HG03280 (cell line): ENCODE measurements around the gene TOMT.
"Not testable (repeated sequence)": the region's sequence is repeated elsewhere in the genome, so short reads cannot be mapped to it uniquely, and the experiment has no call there.

Experiments used
- ATAC-seq: cut with Tn5 transposase; IDR thresholded peaks from one replicate; pipeline ENCODE4 v1.9.1; 2021; ENCODE audit warnings: mild to moderate bottlenecking, moderate library complexity; ENCODE audit not compliant: unreplicated experiment

Gene TOMT

DNA sequence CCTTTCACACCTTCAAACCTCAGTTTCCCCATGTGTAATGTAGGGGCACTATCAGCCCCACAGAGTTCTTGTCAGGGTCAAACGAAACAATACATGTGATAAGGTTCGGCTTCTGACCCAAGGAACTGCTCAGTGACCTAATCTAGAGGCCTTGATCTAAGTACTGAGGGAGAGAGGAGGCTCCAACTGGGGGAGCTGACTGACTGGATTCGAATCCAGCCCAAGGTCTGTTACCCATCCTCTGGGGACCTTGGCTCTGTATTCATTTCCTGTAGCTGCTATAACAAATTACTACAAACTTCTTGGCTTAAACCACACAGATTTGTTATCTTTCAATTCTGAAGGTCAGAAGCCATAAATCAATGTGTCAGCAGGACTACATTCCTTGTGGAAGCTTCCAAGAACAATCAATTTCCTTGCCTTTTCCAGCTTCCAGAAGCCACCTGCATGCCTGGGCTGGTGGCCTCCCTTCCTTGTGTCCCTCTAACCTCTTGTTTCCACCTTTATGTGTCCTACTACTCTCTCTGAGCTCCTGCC, 17.5 kb downstream of the TOMT start:
- no peak for ATAC-seq

GRCh38 chr11:72124046-72124445, 18.3 kb downstream of the TOMT start:
- no peak for ATAC-seq

DNA sequence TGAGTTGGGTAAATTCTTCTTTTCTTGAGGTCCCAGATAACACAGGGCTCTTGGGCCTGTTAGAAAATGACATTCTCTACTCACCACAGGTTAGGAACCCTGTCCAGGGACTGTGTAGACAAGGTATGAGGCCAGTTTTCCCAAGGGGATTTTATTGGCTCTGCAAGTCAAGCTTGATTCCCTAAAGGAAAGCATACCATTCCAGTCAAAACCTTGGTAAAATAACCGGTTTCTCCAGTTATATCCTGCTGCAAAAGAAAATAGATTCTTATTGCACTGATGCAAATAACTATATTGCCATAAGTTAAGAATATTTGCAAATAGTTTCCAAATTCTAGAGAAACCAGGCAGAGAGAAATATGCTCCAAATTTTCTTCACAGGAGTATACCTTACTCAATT, 20.2 kb downstream of the TOMT start:
- no peak for ATAC-seq

DNA sequence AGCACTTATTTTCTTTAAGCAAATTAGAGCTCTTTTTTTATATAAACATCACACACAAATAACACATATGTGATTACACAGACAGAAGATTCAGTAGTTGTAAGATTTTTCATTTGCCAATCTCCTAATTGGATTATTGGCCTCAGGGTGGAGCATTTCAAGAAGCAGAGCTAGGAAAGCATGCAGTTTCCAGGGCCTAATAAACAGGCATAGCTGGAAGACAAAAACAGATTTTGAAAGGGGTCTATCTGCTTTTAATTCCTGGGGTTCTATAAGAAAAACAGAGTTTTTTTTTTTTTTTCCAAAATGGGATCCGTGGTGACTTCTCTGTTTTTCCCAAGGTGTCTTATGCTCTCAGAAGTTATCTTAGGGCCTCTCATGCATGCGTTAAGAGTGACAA, 22.2 kb downstream of the TOMT start:
- ATAC-seq, result no peak

DNA sequence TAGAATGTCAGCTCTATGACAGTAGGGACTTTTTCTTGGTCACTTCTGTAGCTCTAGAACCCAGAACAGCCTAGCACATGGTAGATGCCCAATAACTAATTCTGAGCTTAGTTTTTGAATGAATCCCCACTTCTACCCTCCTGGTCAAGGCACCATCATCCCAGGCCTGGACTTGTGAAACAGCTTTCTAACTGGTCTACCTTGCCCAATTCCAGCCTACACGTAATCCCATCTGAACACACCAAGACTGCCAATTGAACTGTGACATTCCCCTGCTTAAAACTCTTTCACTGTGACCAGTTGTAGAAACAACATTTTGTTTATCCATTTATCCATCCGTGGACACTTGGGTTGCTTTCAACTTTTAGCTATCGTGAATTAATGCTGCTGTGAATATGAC, 23.7 kb downstream of the TOMT start:
- ATAC-seq, result no peak

- ATAC-seq, result no peak
Observed at GRCh38 chr11:72132646-72133045, 26.9 kb downstream of the TOMT start.

- ATAC-seq, result not testable (repeated sequence)
Observed at GRCh38 chr11:72135473-72135872, 29.7 kb downstream of the TOMT start, which contains the start of gene FOLR3. TSS of gene FOLR3 (plus strand) at chr11:72135725. CDS start at chr11:72135953, 228 bp downstream.

DNA sequence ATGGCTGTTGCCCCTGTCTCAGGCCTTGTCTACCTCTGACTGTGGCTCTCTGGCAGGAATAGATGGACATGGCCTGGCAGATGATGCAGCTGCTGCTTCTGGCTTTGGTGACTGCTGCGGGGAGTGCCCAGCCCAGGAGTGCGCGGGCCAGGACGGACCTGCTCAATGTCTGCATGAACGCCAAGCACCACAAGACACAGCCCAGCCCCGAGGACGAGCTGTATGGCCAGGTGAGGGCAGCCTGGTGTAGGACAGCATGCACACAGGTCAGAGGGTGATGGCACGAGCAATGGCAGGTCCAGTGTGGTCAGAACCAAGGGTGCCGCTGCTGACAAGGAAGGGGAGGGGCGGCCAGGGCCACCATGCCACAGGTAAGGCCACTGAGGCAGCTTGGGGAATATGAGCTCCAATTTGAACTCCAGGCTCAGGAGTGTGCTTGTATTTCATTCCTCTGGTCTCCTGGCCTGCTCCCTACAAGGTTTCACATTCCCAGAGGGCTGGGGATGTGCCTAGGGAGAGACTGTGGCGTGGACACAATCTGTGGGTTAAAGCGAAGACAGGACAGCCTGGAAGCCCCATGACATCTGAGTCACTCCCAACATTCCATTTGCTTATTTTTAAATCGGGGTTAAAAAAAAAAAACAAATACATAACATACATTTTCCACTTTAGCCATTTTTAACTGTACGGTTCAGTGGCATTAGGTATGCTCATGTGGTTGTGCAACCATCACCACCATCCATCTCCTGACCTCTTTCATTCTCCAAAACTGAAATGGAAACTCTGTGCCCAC, 30.4 kb downstream of the TOMT start:
- ATAC-seq, result no peak

DNA sequence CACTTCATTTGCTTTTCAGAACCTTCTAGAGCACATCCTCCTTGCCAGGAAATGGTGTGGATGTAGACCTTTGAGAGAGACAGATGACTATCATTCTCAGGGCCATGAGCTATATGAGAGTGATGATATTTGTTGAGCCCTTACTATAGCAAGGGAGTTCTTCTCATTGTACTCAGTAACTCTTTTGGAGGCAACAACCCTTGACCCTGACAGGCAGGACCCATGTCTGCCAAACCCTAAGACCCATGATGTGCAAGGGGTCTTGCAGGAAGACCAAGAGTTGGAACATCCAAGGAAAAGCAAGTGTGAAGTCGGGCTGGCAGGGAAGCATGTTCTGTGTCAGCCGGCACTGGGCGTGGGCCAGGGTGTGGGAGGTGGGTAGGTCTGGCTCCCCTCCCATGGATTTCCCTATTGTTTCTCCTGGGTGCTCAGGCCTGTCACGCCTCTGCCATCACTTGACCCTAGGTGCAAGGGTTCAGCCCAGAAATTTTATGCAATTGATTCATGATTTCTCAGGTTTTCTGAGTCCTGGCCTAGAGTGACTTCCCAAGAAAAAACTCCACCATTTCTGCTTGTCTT, 31.0 kb downstream of the TOMT start:
- ATAC-seq, result no peak

- no peak for ATAC-seq
Observed at GRCh38 chr11:72138821-72139390, 33.2 kb downstream of the TOMT start.

DNA sequence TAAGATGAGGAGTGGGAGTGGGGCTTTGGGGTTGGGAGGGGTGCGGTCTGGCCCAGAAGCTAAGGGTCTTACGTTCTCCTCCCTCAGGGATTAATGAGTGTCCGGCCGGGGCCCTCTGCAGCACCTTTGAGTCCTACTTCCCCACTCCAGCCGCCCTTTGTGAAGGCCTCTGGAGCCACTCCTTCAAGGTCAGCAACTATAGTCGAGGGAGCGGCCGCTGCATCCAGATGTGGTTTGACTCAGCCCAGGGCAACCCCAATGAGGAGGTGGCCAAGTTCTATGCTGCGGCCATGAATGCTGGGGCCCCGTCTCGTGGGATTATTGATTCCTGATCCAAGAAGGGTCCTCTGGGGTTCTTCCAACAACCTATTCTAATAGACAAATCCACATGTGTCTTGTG, 33.8 kb downstream of the TOMT start:
- no peak for ATAC-seq

DNA sequence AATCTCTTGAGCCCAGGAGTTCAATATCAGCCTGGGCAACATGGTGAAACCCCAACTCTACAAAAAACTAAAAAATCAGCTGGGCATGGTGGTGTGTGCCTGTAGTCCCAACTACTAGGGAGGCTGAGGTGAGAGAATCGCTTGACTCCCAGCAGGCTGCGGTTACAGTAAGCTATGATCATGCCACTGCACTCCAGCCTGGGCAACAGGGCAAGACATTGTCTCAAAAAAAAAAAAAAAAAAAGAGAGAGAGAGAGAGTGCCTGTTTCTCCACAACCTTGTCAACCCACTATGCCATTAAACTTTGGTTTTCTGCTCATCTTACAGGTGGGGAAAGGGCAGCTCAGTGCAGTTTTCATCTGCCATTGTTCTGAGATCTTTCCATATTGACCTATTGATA, 34.9 kb downstream of the TOMT start:
- no peak for ATAC-seq

GRCh38 chr11:72141066-72141465, 35.3 kb downstream of the TOMT start:
- no peak for ATAC-seq

GRCh38 chr11:72142086-72142485, 36.4 kb downstream of the TOMT start:
- not testable (repeated sequence) for ATAC-seq

GRCh38 chr11:72142543-72142942, 36.8 kb downstream of the TOMT start:
- not testable (repeated sequence) for ATAC-seq

DNA sequence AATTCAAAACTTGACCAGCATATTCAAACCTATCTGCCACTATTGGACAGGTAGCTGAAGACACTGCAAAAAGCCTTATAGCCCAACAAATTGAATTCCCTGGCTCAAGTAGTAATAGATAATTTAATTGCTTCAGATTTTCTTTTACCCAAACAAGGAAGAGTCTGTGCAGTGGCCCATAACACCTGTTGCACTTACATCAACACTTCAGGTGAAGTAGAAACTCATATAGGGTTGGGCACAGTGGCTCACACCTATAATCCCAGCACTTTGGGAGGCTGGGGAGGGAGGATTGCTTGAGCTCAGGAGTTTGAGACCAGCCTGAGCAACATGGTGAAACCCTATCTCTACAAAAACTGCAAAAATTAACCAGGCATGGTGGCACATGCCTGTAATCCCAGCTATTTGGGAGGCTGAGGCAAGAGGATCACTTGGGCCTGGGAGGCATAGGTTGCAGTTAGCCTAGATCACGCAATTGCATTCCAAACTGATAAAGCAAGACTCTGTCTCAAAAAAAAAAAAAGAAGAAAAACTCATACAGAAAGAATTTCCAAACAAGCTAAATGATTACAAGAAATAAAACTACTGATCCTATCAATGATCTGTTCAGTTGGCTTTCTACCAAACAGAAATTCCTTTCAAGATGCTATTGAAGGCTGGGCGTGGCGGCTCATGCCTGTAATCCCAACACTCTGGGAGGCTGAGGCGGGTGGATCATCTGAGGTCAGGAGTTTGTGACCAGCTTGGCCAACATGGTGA, 39.3 kb downstream of the TOMT start:
- no peak for ATAC-seq

- no peak for ATAC-seq
Observed at GRCh38 chr11:72146625-72147024, 40.9 kb downstream of the TOMT start.

GRCh38 chr11:72150882-72151281, 45.2 kb downstream of the TOMT start:
- no peak for ATAC-seq

GRCh38 chr11:72153874-72154273, 48.1 kb downstream of the TOMT start:
- ATAC-seq, result not testable (repeated sequence)

DNA sequence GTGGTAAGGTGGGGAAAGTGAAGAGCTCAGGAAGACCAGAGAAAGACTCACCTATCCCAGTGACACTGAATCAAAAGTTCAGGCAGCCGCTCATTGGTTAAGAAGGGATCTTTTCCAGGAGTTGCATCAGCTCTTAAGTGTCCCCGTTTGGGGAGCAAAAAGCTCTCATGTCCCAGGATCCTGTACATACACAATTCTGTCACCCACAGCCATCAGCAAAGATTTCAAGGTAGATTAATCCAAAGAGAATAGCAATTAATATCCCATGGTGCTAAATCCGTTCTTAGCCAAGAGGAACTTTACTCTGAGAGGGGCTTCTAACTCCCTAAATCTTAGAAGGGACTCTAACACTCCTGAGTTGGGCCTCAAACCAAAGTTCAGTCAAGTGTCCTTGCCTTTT, 49.1 kb downstream of the TOMT start:
- ATAC-seq, result no peak

DNA sequence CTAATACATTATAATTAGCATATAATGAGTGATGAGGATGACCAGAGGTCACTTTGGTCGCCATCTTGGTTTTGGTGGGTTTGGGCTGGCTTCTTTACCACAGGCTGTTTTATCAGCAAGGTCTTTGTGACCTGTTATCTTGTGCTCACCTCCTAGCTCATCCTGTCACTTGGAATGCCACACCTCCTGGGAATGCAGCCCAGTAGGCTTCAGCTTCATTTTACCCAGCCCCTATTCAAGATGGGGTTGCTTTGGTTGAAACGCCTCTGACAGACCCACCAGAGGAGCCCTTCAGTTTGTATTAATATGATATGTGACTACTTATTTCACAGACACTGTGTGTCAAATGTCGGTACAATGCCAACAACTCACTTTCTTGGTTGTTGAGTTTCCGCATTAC, 50.0 kb downstream of the TOMT start:
- no peak for ATAC-seq
